A673 (cell line): ENCODE data around the gene DDAH1.

Experiments
- EZH2 ChIP-seq: fragments of 200-600 bp; sonication (generic); IDR thresholded peaks from 2 replicates; pipeline ENCODE4 v1.6.1; 2017; ENCODE audit warnings: borderline replicate concordance, low read depth, mild to moderate bottlenecking, mixed read lengths, antibody characterized with exemption, low read length; ENCODE audit not compliant: poor library complexity, severe bottlenecking
- TF ChIP-seq, protein P1 (sequence below): fragments of 300-800, 200-600 bp; sonication (generic); conservative IDR thresholded peaks from 2 replicates; pipeline ENCODE4 v1.5.1; 2017; ENCODE audit warnings: low read depth, mild to moderate bottlenecking, antibody characterized with exemption, low read length, moderate library complexity, mixed read lengths

DNA sequence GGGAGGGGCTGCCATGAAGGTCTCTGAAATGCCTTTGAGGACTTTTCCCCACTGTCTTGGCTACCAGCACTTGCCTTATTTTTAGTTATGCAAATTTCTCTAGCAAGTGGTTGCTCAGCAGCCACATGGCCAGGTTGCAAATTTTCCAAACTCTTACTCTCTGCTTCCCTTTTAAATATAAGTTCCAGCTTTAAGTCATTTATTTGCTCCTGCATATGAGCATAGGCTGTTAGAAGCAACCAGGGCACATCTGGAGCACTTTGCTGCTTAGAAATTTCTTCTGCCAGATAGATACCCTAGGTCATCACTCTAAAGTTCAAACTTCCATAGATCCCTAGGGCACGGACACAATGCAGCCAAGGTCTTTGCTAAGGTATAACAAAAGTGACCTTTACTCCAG lies 44.8 kb downstream of the DDAH1 start:
- TF ChIP-seq, protein P1, sequence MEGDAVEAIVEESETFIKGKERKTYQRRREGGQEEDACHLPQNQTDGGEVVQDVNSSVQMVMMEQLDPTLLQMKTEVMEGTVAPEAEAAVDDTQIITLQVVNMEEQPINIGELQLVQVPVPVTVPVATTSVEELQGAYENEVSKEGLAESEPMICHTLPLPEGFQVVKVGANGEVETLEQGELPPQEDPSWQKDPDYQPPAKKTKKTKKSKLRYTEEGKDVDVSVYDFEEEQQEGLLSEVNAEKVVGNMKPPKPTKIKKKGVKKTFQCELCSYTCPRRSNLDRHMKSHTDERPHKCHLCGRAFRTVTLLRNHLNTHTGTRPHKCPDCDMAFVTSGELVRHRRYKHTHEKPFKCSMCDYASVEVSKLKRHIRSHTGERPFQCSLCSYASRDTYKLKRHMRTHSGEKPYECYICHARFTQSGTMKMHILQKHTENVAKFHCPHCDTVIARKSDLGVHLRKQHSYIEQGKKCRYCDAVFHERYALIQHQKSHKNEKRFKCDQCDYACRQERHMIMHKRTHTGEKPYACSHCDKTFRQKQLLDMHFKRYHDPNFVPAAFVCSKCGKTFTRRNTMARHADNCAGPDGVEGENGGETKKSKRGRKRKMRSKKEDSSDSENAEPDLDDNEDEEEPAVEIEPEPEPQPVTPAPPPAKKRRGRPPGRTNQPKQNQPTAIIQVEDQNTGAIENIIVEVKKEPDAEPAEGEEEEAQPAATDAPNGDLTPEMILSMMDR: no peak
- no peak for TF ChIP-seq EZH2
